ENCODE results near the gene OR9Q1.

DNA sequence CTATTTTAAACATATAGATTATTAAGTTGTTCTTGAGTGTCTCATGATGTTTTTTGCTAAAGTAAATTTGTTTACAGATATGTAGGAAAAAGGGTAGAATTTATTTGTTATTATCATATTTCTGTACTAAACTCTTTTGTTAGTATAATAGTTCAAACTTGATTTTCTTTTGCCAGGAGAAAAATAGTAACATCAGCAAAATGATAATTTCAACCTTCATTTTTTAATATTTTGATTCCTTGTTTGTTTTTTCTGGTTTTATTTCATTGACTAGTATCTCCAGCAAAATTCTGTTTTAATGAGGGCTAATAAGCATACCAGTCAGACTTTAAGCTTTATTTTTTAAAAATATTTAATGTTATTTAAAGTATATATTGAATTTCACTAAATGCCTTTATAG, 192.8 kb downstream of the OR9Q1 start:
- no peak for TF ChIP-seq POLR2A (IDR thresholded peaks at IDR 0.05; ENCODE audit: low read length)
- no peak for TF ChIP-seq GATA1 (IDR thresholded peaks at IDR 0.05; ENCODE audit: low read depth, low read length)

Measured in erythroblast (primary cell).